ENCODE data around the gene ST8SIA3.

DNA sequence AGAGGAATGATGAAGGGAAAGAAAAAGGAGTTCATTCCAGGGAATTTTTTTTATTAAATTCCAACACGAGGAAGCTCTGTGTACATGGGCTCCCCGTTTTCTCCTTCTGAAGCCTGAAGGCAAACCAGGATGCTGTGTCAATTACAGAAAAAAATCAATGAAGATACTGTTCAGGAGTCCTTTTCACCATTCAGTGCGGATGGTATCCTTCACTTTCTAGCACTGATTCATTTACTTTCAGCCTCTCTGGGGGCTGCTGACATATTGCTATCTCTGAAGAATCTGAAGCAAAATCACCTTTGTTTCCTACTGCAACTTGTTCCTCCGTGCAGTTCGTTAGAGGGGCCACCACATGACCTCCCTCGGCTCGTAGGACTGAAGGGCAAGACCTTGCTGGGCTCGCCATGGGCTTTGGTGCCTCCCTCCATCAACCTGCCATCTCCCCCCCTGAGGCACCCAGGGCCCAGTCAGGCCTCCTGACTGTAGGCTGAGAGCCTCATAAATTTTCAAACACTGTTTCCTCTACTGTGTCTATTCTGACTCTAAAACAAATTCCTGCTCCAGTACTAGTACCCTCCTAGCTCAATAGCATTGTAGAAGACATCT lies 25.5 kb upstream of the ST8SIA3 start:
- TF ChIP-seq RAD21 (IDR thresholded peaks at IDR 0.05; ENCODE audit: low read depth) (no peak), CREB1 (IDR thresholded peaks at IDR 0.05; ENCODE audit: low read depth) (no peak), TAF1 (IDR thresholded peaks at IDR 0.05; ENCODE audit: low read depth) (no peak), NFIC (IDR thresholded peaks at IDR 0.05) (no peak), CEBPB (IDR thresholded peaks at IDR 0.05) (no peak), EP300 (IDR thresholded peaks at IDR 0.05; ENCODE audit: borderline replicate concordance) (no peak), YY1 (IDR thresholded peaks at IDR 0.05; ENCODE audit: low read depth) (no peak)
- TF ChIP-seq, protein P1, sequence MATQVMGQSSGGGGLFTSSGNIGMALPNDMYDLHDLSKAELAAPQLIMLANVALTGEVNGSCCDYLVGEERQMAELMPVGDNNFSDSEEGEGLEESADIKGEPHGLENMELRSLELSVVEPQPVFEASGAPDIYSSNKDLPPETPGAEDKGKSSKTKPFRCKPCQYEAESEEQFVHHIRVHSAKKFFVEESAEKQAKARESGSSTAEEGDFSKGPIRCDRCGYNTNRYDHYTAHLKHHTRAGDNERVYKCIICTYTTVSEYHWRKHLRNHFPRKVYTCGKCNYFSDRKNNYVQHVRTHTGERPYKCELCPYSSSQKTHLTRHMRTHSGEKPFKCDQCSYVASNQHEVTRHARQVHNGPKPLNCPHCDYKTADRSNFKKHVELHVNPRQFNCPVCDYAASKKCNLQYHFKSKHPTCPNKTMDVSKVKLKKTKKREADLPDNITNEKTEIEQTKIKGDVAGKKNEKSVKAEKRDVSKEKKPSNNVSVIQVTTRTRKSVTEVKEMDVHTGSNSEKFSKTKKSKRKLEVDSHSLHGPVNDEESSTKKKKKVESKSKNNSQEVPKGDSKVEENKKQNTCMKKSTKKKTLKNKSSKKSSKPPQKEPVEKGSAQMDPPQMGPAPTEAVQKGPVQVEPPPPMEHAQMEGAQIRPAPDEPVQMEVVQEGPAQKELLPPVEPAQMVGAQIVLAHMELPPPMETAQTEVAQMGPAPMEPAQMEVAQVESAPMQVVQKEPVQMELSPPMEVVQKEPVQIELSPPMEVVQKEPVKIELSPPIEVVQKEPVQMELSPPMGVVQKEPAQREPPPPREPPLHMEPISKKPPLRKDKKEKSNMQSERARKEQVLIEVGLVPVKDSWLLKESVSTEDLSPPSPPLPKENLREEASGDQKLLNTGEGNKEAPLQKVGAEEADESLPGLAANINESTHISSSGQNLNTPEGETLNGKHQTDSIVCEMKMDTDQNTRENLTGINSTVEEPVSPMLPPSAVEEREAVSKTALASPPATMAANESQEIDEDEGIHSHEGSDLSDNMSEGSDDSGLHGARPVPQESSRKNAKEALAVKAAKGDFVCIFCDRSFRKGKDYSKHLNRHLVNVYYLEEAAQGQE (IDR thresholded peaks at IDR 0.05; ENCODE audit: low read depth), result no peak
- TF ChIP-seq, protein P2, sequence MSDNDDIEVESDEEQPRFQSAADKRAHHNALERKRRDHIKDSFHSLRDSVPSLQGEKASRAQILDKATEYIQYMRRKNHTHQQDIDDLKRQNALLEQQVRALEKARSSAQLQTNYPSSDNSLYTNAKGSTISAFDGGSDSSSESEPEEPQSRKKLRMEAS (IDR thresholded peaks at IDR 0.05), result no peak
- TF ChIP-seq, protein P3, sequence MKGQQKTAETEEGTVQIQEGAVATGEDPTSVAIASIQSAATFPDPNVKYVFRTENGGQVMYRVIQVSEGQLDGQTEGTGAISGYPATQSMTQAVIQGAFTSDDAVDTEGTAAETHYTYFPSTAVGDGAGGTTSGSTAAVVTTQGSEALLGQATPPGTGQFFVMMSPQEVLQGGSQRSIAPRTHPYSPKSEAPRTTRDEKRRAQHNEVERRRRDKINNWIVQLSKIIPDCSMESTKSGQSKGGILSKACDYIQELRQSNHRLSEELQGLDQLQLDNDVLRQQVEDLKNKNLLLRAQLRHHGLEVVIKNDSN (IDR thresholded peaks at IDR 0.05), result no peak

Measured in Ishikawa (cell line).